Lung (tissue), 12 donors: ENCODE results near the gene TP63. TPM values are rescaled to one million over a fixed set of nuclear protein-coding genes. Genes with fewer than 3 reads are reported as not detected.
A peak's percentile ranks its signal among the peaks of the same experiment; 100 is the strongest.

Experiments
- ATAC-seq: fragments of 200-7000 bp; cut with Tn5 transposase; one replicate; pipeline ENCODE4 v1.9.1; 2020; ENCODE audit warnings: moderate number of reproducible peaks; ENCODE audit not compliant: insufficient read depth, low FRiP score
- DNase-seq, 3 donors: peaks; one replicate each; pipeline ENCODE4 v3.0.0-alpha.2; 2013 to 2017
- H3K27ac ChIP-seq, 2 donors: one replicate each; pipeline ENCODE4 v1.5.1; 2013; ENCODE audit warnings: mild to moderate bottlenecking in 2 of 2, moderate library complexity in 2 of 2, control low read depth in 1 of 2, inconsistent platforms in 1 of 2, low read depth in 1 of 2, low read length in 1 of 2
- H3K27me3 ChIP-seq, 3 donors: one replicate each; pipeline ENCODE4 v1.5.1; 2013; ENCODE audit warnings: low read length in 2 of 3; ENCODE audit not compliant: control insufficient read depth in 3 of 3, insufficient read depth in 3 of 3
- H3K36me3 ChIP-seq, 4 donors: one replicate each; pipeline ENCODE4 v1.5.1; 2013; ENCODE audit warnings: low read length in 4 of 4, mild to moderate bottlenecking in 1 of 4, moderate library complexity in 1 of 4; ENCODE audit not compliant: control insufficient read depth in 4 of 4, insufficient read depth in 4 of 4
- H3K4me1 ChIP-seq, 5 donors: one replicate each; pipeline ENCODE4 v1.5.1; 2013; ENCODE audit warnings: low read length in 5 of 5, mild to moderate bottlenecking in 2 of 5, moderate library complexity in 1 of 5; ENCODE audit not compliant: control insufficient read depth in 5 of 5, insufficient read depth in 5 of 5
- H3K4me3 ChIP-seq: one replicate; pipeline ENCODE4 v1.5.1; 2013; ENCODE audit warnings: mild to moderate bottlenecking, control low read depth, moderate library complexity
- H3K9ac ChIP-seq, 2 donors: one replicate each; pipeline ENCODE4 v1.5.1; 2013; ENCODE audit warnings: low read length in 2 of 2, control low read depth in 1 of 2; ENCODE audit not compliant: insufficient read depth in 1 of 2
- H3K9me3 ChIP-seq, 4 donors: one replicate each; pipeline ENCODE4 v1.5.1; 2013; ENCODE audit warnings: low read length in 3 of 4, mild to moderate bottlenecking in 1 of 4, moderate library complexity in 1 of 4; ENCODE audit not compliant: control insufficient read depth in 4 of 4, insufficient read depth in 3 of 4
- CTCF ChIP-seq: IDR thresholded peaks from 2 replicates; pipeline ENCODE4 v1.5.1; 2012; ENCODE audit warnings: mild to moderate bottlenecking; ENCODE audit errors: control extremely low read depth, extremely low read depth
- WGBS, 2 donors: extraction: QIAGEN DNeasy Blood & Tissue Kit; methylation state at CpG; one replicate each; pipeline ENCODE4 v1.1.7; 2013; 5-methylcytosine and 5-hydroxymethylcytosine counted together
- polyA plus RNA-seq, 2 donors: library from polyadenylated mRNA; stranded (reverse); fragments of 200-250 nt; gene quantifications; one replicate each; pipeline ENCODE4 v1.2.1, GENCODE V29; 2013
- total RNA-seq, 2 donors: library from RNA; depleted of rRNA in 1 of 2; stranded (reverse); fragments of >200 nt in 1 of 2; gene quantifications; one replicate each; pipeline ENCODE4 v1.2.1, GENCODE V29; 2014 to 2021
- donor health status: control.
- donor health status: control.
- donor health status: Bipolar disorder and iron deficiency.
- donor health status: healthy.
- donor health status: DM: yes; HTN: yes; CAD: no.

TP63 gene
- total and polyA plus RNA-seq, 4 donors, result 1.1 to 12.3 (median 2.7) TPM

- Histone ChIP-seq H3K27ac (no peak overlapping the region), H3K9ac (no peak overlapping the region), H3K4me3 (no peak overlapping the region), H3K36me3 (no peaks in the 10 kb centered on the region), H3K9me3 (no peaks in the 10 kb centered on the region), H3K27me3 (no peaks in the 10 kb centered on the region), H3K4me1 (no peaks in the 10 kb centered on the region)
- 92 to 93% methylated on average over 1 of the region's 1 CpG for WGBS, 2 donors
- ATAC-seq, result no peak
- TF ChIP-seq CTCF, result no peak
- DNase-seq, result no peak
These were observed 96.0 kb downstream of the TP63 start for GRCh38 chr3:189727158-189727557.

- no peaks in the 10 kb centered on the region for H3K9me3 ChIP-seq
- DNase-seq (peak in 1 of 3 donors; percentile 23), ATAC-seq (no peak)
- no peak overlapping the region for H3K9ac ChIP-seq
- 63 to 82% methylated on average over 4 of the region's 4 CpGs for WGBS, 2 donors
- H3K27me3 ChIP-seq, result no peaks in the 10 kb centered on the region
- no peak overlapping the region for H3K4me3 ChIP-seq
- TF ChIP-seq CTCF, result no peak
- H3K27ac ChIP-seq, result no peak overlapping the region
- H3K36me3 ChIP-seq, result no peaks in the 10 kb centered on the region
- H3K4me1 ChIP-seq, result no peaks in the 10 kb centered on the region
These were observed 96.7 kb downstream of the TP63 start for GRCh38 chr3:189727898-189728297.

GRCh38 chr3:189728915-189729314 is 97.7 kb downstream of the TP63 start:
- no peak for ATAC-seq
- no peak overlapping the region for H3K27ac ChIP-seq
- no peak overlapping the region for H3K4me3 ChIP-seq
- 81 to 83% methylated on average over 1 of the region's 1 CpG for WGBS, 2 donors
- no peak overlapping the region for H3K9ac ChIP-seq
- no peak for TF ChIP-seq CTCF
- H3K4me1 ChIP-seq, result no peaks in the 10 kb centered on the region
- H3K36me3 ChIP-seq, result no peaks in the 10 kb centered on the region
- DNase-seq, result no peak
- no peaks in the 10 kb centered on the region for H3K27me3 ChIP-seq
- no peaks in the 10 kb centered on the region for H3K9me3 ChIP-seq

- no peak for ATAC-seq
- Histone ChIP-seq H3K9me3 (no peaks in the 10 kb centered on the region), H3K4me3 (no peak overlapping the region), H3K27me3 (no peaks in the 10 kb centered on the region), H3K4me1 (no peaks in the 10 kb centered on the region), H3K9ac (no peak overlapping the region), H3K27ac (no peak overlapping the region), H3K36me3 (no peaks in the 10 kb centered on the region)
- no peak for TF ChIP-seq CTCF
- WGBS, 2 donors, result 59 to 65% methylated on average over 6 of the region's 6 CpGs
- no peak for DNase-seq
These were observed 102.9 kb downstream of the TP63 start for GRCh38 chr3:189734061-189734460.
